Esophagus squamous epithelium (tissue), 5 donors: ENCODE results near the gene ADAMTS2. TPM values are rescaled to one million over a fixed set of nuclear protein-coding genes. Genes with fewer than 3 reads are reported as not detected.

Experiments used
- DNase-seq: peaks from one replicate; lab custom pipeline; 2025; lab: John Stamatoyannopoulos, UW
- H3K27ac ChIP-seq, 4 donors: fragments of 200-600 bp; sonication (generic); one replicate each; pipeline ENCODE4 v1.5.1; 2016 to 2019; ENCODE audit warnings: mild to moderate bottlenecking in 1 of 4
- H3K27me3 ChIP-seq, 4 donors: fragments of 200-600 bp; sonication (generic); 1 replicate in 3 of 4; 2 replicates in 1 of 4; pipeline versions ENCODE4 v1.5.1 to v1.6.0; 2017 to 2021; ENCODE audit warnings: antibody characterized with exemption in 1 of 4
- H3K36me3 ChIP-seq, 3 donors: fragments of 200-600 bp; sonication (generic); one replicate each; pipeline ENCODE4 v1.5.1; 2016 to 2019
- H3K4me1 ChIP-seq, 3 donors: fragments of 200-600 bp; sonication (generic); one replicate each; pipeline ENCODE4 v1.5.1; 2017 to 2019
- H3K4me3 ChIP-seq, 4 donors: fragments of 200-600 bp; sonication (generic); 1 replicate in 3 of 4; 2 replicates in 1 of 4; pipeline ENCODE4 v1.5.1; 2016 to 2019; ENCODE audit warnings: mild to moderate bottlenecking in 2 of 4, moderate library complexity in 1 of 4
- H3K9me3 ChIP-seq, 3 donors: fragments of 200-600 bp; sonication (generic); one replicate each; pipeline ENCODE4 v1.5.1; 2016 to 2019
- POLR2A ChIP-seq, 4 donors: fragments of 450-650 bp; IDR thresholded peaks; one replicate each; pipeline ENCODE4 v1.6.1; 2017; ENCODE audit warnings: antibody characterized with exemption in 4 of 4, mild to moderate bottlenecking in 4 of 4, moderate library complexity in 3 of 4
- WGBS, 2 donors: methylation state at CpG; one replicate each; pipeline ENCODE4 v1.1.5; 2018; 5-methylcytosine and 5-hydroxymethylcytosine counted together
- intact Hi-C: fragments of 100-400 bp; cut with DNase I; formaldehyde crosslinking; loops from one replicate; pipeline ENCODE4 v1.15.0; 2022
- total RNA-seq, 4 donors: library from RNA; depleted of rRNA; stranded (reverse); fragments of >200 nt; gene quantifications; one replicate each; pipeline ENCODE4 v1.1.0, GENCODE V29; 2016
- TF ChIP-seq, protein P1 (sequence below), 6 experiments: fragments of 450-650 bp in 4 of 6; fragments of 200-600 bp in 2 of 6; sonication (generic) in 2 of 6; IDR thresholded peaks; one replicate each; pipeline ENCODE4 v1.5.1; 2016 to 2019; ENCODE audit warnings: antibody characterized with exemption in 6 of 6, mild to moderate bottlenecking in 4 of 6, moderate library complexity in 4 of 6
- donor health status: DM: yes; HTN: yes; CAD: no.

ADAMTS2 gene
- total RNA-seq, 4 donors from 2014 or later: 1.3 to 10.3 (median 5.2) TPM

DNA sequence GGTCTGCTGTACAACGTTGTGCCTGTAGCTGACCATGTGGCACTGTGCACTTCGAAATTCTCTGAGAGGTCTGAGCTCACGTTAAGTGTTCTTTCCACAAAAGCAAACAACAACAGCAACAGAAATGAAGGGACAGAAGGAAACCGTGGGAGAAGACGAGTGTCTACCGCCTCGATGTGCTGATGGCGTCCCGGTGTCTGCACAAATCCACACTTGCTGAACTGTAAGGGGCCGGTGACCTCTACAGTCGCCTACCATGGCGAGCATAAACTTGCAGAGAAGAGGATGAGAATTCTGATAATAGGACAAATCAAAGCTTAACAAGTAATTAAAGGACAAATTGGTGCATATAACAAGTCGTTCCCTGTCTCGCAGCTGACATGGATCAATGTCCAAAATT lies 114.0 kb downstream of the ADAMTS2 start:
- no peak overlapping the region for H3K4me3 ChIP-seq
- no peaks in the 10 kb centered on the region for H3K36me3 ChIP-seq
- H3K27ac ChIP-seq: no peak overlapping the region
- DNase-seq: no peak
- intact Hi-C loops: no loop called here
- peaks cover 0 to 3% (median 0%) of the 10 kb centered on the region in 4 donors for H3K27me3 ChIP-seq
- TF ChIP-seq, protein P1, sequence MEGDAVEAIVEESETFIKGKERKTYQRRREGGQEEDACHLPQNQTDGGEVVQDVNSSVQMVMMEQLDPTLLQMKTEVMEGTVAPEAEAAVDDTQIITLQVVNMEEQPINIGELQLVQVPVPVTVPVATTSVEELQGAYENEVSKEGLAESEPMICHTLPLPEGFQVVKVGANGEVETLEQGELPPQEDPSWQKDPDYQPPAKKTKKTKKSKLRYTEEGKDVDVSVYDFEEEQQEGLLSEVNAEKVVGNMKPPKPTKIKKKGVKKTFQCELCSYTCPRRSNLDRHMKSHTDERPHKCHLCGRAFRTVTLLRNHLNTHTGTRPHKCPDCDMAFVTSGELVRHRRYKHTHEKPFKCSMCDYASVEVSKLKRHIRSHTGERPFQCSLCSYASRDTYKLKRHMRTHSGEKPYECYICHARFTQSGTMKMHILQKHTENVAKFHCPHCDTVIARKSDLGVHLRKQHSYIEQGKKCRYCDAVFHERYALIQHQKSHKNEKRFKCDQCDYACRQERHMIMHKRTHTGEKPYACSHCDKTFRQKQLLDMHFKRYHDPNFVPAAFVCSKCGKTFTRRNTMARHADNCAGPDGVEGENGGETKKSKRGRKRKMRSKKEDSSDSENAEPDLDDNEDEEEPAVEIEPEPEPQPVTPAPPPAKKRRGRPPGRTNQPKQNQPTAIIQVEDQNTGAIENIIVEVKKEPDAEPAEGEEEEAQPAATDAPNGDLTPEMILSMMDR (IDR thresholded peaks at IDR 0.05): no peak
- no peak for TF ChIP-seq POLR2A (IDR thresholded peaks at IDR 0.05)
- H3K4me1 ChIP-seq: no peaks in the 10 kb centered on the region
- WGBS, 2 donors: 82 to 88% methylated on average over 14 of the region's 14 CpGs
- no peaks in the 10 kb centered on the region for H3K9me3 ChIP-seq

DNA sequence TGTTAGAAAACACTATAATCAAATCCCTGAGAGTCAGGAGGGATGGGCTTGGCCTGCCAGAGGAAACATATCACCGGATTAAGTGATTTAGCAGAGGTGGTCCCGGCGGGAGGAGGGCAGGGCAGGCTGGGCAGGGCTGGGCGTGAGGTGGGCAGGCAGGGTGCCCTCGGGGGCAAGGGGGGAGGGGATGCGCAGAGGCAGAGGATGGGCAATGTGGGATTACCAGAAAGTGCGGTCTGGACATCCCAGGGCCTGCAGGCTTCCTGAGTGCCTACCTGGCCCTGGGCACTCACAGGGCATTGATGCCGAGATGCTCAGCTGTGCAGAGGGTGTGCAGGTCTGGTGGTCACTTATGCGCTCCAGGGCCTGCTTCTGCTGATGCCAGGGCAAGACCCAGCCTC lies 115.2 kb downstream of the ADAMTS2 start:
- DNase-seq: no peak
- peaks cover 0 to 3% (median 0%) of the 10 kb centered on the region in 4 donors for H3K27me3 ChIP-seq
- WGBS, 2 donors: 52 to 66% methylated on average over 6 to 7 of the region's 9 CpGs
- TF ChIP-seq, protein P1 (IDR thresholded peaks at IDR 0.05): no peak
- TF ChIP-seq POLR2A (IDR thresholded peaks at IDR 0.05): no peak
- H3K4me3 ChIP-seq: no peak overlapping the region
- no peaks in the 10 kb centered on the region for H3K9me3 ChIP-seq
- H3K4me1 ChIP-seq: no peaks in the 10 kb centered on the region
- H3K36me3 ChIP-seq: no peaks in the 10 kb centered on the region
- intact Hi-C loops: no loop called here
- H3K27ac ChIP-seq: no peak overlapping the region

DNA sequence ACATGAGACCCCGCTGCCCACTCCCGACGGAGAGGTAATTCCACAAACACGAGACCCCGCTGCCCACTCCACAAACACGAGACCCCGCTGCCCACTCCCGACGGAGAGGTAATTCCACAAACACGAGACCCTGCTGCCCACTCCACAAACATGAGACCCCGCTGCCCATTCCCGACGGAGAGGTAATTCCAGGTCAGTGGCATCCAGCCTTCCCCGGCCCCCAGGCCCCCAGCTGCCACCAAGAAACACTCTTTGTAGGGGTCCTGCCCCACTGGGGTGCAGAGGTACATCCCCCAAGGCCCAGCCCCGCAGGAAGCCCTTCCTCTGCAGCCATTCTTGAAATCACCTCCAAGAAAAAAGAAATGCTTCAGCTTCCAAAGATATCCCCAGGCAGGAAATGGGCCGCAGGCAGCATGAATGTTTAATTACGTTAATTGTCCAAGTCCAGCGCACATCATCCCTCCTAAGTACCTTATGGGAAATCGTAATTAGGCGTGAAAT lies 115.9 kb downstream of the ADAMTS2 start:
- H3K4me3 ChIP-seq: no peak overlapping the region
- intact Hi-C loops: no loop called here
- no peaks in the 10 kb centered on the region for H3K9me3 ChIP-seq
- WGBS, 2 donors: 83 to 90% methylated on average over 5 to 6 of the region's 20 CpGs
- H3K27me3 ChIP-seq: peaks cover 0 to 3% (median 0%) of the 10 kb centered on the region in 4 donors
- no peaks in the 10 kb centered on the region for H3K4me1 ChIP-seq
- no peaks in the 10 kb centered on the region for H3K36me3 ChIP-seq
- TF ChIP-seq, protein P1 (IDR thresholded peaks at IDR 0.05): no peak
- H3K27ac ChIP-seq: no peak overlapping the region
- no peak for DNase-seq

DNA sequence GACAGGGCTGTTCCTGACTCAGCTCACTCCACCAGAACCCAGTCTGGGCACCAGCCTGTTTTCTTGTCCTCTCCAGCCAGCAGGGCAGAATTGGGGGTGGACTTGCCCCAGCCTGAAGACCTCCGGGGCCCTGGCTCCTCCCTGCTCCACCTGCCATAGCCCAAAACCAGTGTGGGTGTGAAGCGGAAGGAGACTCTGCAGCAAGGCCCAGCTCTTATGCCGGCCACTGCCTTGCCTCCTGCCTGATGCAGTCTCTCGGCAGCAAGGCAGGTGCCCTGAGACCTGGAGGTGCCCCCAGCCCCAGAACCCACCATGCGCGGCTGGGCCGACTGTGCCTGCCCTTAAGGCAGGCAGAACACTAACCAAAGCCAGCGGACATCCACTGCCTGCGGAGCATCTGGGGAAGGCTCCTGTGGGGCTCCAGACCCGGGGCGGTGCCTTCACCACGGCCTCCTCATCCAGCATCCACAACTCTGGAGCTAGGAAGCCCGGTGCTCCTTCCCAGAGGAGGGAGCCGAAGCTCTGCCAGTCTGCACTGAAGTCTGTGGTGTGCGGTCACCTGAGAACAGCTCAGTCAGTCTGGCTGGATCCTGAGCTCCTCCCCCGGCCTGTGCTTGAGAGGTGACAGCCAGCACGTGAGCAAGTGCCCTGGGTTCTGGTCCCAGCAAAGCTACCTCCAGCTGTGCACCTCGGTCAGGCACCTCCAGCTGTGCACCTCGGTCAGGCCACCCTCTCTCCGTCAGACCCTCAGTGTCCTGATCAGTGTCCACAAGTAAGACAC lies 116.7 kb downstream of the ADAMTS2 start:
- WGBS, 2 donors: 69 to 74% methylated on average over 5 to 7 of the region's 20 CpGs
- no peaks in the 10 kb centered on the region for H3K9me3 ChIP-seq
- H3K27ac ChIP-seq: no peak overlapping the region
- H3K27me3 ChIP-seq: peaks cover 0 to 3% (median 0%) of the 10 kb centered on the region in 4 donors
- H3K36me3 ChIP-seq: no peaks in the 10 kb centered on the region
- no peak for DNase-seq
- no peaks in the 10 kb centered on the region for H3K4me1 ChIP-seq
- H3K4me3 ChIP-seq: no peak overlapping the region
- intact Hi-C loops: no loop called here
- TF ChIP-seq POLR2A (IDR thresholded peaks at IDR 0.05): no peak
- TF ChIP-seq, protein P1 (IDR thresholded peaks at IDR 0.05): no peak

DNA sequence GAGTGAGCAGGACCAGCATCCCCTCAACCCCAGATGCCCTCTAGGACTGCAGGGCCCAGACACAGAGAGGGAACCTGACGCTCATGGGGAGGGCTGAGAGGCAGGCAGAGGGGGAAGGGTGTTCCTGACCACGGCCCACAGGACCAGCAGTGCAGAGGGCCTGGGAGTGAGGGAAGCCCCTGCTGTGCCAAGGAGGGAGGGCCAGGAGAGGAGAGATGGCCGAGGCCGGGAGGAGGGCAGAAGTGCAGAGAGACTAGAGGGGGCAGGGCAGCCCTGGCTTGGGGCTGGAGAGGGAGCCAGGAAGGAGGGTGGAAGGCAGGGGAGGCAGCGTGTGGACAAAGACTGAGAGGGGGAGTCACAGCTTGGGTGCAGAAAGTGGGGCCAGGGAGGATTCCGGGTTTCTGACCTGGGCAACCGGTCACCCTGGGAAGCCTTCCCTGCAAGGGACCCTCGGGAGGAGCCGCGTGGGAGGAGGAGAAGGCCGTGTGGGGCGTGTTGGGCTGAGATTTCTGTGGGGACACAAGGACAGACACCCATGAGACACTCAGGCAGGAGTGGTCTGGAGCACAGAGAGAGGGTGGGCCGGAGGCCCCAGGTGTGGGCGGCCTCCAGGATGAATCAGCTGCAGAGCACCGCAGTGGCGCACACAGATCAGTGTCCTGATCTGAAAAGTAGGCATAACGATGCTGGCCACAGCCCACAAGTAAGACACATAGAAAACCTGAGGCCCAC lies 117.5 kb downstream of the ADAMTS2 start:
- DNase-seq: no peak
- Histone ChIP-seq H3K36me3 (no peaks in the 10 kb centered on the region), H3K27me3 (peaks cover 0 to 3% (median 0%) of the 10 kb centered on the region in 4 donors), H3K9me3 (no peaks in the 10 kb centered on the region), H3K4me3 (no peak overlapping the region), H3K27ac (no peak overlapping the region), H3K4me1 (no peaks in the 10 kb centered on the region)
- WGBS, 2 donors: 40 to 64% methylated on average over 6 to 9 of the region's 17 CpGs
- TF ChIP-seq, protein P1 (IDR thresholded peaks at IDR 0.05): no peak
- TF ChIP-seq POLR2A (IDR thresholded peaks at IDR 0.05): no peak
- intact Hi-C loops: no loop called here
